GF-D8 (cell line): ENCODE measurements around the gene ATF7.
"Not testable (repeated sequence)": the region's sequence is repeated elsewhere in the genome, so short reads cannot be mapped to it uniquely, and the experiment has no call there.

Experiments used
- DNase-seq: peaks from one replicate; lab custom pipeline; 2025; lab: John Stamatoyannopoulos, UW

Gene ATF7

DNA sequence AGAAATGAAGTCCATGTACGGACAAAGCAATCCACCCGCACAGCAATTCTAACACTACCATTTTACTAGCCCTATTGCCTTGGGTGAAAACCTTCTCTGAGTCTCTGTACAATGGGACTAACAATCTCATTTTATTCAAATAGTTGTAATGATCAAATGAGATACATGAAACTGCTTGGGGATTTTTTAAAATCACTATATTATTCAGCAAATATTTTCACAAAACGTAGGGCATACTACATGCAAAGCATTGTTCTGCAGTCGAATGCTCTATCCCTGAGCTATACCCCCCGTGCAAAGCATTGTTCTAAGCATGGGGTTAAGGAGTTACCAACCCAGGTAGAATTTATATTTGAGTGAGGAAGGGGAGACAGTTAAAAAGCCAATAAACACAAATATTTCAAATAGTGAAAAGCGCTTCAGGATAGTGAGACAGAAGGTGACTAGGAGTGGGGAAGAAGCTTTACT is 554 bp upstream of the ATF7 start:
- DNase-seq = peak; percentile 32

DNA sequence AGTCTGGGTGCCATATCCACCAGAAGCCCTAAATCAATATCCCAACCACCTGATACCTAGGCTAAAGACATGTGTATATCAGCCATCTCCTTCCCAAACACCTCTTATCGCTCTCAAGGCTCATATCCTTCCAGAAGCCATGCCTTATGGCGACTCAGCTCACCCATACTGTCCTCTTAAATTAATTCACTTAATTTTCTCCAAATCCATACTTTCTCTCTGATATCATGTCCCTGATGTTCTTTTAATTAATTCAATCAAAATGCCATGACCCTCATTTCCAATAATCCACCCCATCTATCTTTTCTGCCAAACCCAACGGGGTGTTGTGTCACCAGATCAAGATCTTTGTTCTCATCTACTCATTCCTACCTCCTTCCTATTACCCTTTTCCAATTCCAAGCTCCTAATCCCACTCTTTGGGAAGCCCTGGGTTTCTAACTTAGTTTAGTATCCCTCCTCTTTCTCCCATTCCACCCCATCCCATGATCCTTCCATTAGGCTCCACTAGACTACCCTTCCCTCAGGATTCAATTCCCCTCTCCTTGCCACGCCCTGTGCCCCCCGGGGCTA is 723 bp downstream of the ATF7 start:
- no peak for DNase-seq

DNA sequence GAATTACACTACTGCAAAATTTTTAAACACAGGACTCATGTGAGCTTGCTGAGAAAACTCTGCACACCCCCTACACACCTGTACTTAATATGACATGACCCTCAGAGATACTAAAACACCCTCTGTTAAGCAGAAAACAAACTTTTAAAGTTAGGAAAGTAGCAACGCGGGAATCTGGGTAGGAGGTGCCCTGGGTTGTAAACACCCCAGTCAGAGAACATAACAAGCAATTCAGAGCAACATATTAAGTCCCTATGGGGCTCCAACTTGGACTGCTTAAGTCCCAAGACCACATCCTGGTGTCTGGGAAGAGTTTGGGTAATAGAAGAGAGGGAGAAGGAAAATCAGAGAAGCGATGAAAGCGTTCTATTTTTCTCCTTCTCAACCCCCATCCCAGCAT is 1.2 kb downstream of the ATF7 start:
- no peak for DNase-seq

DNA sequence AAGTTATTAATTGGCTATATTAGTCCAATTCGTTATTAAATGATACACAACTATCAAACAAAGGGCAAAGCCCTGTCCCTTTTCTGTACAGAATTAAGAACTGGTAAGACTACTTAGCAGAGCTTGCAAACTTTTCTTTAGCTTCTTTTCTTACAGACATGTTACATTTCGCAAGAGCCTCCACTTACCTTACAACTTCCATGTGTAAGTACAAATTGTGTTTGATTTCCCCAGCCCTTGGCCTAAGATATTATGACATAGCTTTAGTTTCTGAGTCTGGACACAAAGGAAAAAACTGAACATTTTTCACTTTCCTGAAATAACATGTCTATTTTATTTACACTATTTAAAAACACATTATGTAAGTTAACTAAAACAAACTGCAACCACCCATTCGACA is 1.7 kb downstream of the ATF7 start:
- DNase-seq = no peak

DNA sequence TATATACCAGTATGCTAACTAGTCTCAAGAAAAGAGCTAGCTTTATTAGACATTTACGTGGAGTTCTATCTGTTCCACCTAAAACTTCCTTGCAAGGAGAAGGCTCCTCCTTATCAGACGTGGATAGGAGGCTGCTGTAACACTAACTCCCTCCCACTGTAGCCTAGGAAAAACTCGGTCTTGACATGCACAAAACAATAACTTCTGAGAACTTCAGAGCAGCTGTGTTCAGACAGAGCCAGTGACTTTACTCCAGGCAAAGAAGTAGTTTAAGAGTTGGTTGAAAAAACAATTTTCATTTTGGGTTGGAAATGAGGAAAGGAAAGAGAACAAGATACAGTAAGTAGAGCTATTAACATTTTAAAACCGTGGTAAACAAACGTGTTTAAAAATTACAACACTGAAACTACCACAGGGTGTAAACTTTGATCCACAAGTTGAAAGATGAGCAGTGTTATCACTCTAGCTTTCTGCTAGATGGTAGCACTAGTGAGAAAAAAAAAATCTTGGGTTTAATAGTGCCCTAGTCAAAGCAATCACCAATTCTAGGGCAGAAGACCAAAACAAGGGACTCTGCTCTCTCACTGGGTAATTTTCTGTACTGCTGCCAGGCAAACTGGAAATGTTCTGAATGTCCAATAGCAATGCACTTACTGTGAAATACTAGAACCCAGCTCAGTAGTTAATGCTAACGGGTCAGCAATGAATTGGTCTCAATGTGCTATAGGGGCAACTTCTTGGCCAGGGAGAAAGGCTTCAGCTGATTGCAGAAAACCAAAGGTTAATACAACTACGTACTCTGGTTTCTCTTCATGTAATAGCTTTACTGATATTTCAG is 2.4 kb downstream of the ATF7 start:
- no peak for DNase-seq

DNA sequence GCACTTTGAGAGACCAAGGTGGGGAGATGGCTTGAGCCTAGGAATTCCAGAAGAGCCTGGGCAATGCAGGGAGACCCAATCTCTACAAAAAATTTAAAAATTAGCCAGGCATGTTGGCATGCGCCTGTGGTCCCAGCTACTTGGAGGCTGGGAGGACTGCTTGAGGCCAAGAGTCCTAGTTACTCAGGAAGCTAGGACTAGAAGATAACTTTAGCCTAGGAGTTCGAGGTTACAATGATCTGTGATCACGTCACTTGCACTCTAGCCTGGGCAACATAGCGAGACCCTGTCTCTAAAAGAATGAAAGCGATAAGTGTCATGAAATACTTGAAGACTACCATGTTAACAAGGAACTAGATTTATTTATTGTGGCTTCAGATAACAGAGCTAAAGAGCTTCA is 3.5 kb downstream of the ATF7 start:
- no peak for DNase-seq

DNA sequence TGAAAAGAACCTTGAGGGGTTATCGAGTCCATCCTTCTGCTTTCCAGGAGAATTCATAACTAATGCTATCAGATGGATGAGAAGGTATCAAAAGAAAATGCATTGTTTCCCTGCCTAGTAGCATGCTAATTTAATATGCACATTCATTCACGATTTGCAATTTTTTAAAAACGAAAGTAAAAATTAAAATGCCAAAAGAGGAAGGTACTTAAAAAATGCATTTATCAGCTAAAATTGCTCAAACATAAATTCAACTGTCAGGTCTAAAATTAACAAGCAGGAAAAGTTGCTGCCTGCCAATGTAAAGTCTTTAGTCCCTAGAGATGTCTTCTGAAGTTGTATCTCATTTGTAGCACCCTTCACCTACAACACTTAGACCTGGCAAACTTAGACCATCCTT is 7.9 kb downstream of the ATF7 start:
- peak; percentile 29 for DNase-seq

DNA sequence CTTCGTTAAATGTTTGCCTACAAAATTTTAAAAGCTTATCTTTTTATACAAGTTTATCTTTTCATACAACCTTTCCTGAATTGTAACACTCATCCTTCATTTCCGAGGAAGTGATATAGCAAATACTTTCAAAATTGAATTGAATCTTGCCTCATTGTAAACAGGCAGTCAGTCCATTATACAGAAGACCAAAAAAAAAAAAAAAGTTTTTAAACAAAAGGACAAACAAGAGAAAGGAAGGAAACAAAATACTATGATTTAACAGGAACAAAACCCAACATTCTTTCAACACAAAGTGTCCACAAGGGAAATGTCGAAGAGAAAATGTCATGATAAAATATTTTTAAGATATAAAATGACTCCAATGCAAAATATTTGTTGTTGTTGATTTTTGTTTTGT is 8.5 kb downstream of the ATF7 start:
- no peak for DNase-seq

DNA sequence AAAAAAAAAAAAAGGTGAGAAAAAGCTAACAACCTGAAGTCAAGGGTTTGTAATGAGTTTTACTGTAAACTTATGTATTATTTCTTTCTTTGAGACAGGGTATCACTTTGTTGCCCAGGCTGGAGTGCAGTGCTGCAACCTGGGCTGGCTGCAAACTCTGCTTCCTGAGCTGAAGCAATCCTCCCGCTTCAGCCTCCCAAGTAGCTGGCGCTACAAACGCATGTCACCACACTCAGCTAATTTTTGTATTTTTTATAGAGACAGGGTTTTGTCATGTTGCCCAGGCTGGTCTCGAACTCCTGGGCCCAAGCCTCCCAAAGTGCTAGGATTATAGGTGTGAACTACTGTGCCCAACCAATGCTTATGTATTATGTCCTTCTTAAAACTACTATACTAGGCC is 9.2 kb downstream of the ATF7 start:
- DNase-seq = no peak

DNA sequence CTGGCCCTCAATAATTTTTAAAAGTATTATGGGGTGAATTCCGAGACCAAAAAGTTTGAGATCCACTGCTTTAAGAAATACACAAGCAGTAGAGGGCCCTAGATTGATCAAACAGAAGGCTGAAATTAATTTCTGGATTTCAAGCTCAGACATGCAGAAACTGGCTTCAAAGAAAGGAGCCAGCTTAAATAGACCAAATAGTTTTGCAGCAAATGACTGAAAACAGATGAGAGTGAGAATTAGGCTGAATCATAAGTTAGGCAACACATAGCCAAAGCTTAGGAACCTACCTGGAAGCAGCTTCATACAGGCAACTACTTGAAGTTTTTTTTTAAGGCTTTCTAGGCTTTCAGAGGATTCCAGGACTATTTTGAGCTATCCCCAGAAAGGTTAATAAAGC is 12.4 kb downstream of the ATF7 start:
- no peak for DNase-seq

DNA sequence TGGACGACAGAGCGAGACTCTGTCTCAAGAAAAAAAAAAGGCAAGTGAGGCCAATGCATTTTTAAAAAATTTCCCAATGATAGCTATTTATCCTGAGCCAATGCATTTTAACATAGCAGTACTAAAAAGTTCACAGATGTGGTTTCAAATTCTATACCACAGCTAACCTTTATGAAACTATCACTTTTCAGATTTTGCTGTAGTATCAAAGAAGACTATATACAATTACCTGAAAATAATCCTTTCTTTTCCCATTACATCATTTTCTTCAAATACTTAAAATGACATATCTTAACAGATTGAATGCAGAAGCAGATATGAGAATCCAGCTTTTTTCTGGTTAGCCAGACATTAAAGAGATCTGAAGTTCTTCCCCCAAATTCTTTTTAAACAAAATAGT is 13.2 kb downstream of the ATF7 start:
- DNase-seq = no peak

DNA sequence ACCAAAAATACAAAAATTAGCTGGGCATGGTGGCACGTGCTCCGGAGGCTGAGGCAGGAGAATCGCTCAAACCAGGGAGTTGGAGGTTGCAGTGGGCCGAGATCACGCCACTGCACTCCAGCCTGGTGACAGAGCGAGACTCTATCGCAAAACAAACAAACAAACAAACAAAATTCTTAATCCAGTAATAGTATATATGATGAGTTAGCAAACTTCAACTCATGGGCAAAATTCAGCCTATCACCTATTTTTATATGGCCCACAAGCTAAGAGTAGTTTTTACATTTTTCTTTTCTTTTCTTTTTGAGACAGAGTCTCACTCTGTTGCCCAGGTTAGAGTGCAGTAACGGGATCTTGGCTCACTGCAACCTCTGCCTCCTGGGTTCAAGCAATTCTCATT is 14.9 kb downstream of the ATF7 start:
- DNase-seq = no peak

DNA sequence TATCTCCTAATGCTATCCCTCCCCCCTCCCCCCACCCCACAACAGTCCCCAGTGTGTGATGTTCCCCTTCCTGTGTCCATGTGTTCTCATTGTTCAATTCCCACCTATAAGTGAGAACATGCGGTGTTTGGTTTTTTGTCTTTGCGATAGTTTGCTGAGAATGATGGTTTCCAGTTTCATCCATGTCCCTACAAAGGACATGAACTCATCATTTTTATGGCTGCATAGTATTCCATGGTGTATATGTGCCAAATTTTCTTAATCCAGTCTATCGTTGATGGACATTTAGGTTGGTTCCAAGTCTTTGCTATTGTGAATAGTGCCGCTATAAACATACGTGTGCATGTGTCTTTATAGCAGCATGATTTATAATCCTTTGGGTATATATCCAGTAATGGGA is 19.5 kb downstream of the ATF7 start:
- DNase-seq = not testable (repeated sequence)

DNA sequence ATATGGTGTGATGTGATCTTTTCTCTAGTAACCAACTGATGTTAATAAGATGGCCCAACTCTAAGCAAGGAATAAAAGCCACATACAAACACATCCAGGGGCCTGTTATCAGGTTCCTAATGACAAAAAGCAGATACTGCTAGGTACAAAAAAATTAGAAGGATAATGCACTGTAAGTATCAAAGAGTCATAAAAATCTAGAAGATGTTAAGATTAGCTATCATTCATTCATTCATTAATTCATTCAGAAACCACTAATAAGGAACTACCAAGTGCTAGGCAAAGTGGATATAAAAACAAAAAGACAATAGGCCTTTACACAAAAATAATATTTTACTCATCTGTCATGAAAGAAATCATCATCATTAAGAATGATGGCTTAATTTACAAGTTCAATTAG is 21.6 kb downstream of the ATF7 start:
- no peak for DNase-seq

DNA sequence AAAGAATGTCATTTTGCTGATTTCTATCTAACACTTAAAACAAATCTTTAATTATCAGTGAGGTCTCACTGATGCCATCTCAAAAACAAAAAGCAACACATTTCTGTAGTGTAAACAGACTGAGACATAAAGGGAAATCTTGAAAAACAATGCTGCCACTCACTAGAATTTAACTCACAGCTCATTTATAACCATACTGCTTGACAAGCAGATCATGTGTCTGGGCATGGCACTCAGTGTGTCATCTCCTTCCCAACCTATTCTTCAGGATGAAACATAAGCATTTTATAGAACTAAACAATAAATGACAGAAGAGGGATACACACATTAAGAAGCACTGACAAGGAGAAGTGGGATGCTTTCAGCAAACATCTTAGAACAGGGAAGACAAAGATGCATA is 22.4 kb downstream of the ATF7 start:
- DNase-seq = no peak

DNA sequence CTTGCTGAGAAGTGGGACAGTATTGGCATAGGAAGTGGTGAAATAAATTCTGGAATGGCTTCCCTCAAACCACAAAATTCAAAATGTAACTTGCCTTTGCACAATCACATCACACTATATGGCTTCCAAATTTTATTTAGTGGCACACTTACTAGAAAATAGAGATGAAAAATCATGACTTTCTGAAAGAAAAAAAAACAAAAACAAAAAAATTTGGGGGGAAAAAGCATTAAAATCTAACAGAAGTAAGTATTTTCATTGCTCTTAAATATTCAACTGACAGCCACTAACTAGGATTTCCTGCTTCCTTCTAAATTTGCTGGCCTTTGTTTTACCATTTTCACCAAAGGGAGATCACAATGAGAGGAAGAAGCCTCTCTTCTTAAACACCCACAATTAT is 23.0 kb downstream of the ATF7 start:
- no peak for DNase-seq

DNA sequence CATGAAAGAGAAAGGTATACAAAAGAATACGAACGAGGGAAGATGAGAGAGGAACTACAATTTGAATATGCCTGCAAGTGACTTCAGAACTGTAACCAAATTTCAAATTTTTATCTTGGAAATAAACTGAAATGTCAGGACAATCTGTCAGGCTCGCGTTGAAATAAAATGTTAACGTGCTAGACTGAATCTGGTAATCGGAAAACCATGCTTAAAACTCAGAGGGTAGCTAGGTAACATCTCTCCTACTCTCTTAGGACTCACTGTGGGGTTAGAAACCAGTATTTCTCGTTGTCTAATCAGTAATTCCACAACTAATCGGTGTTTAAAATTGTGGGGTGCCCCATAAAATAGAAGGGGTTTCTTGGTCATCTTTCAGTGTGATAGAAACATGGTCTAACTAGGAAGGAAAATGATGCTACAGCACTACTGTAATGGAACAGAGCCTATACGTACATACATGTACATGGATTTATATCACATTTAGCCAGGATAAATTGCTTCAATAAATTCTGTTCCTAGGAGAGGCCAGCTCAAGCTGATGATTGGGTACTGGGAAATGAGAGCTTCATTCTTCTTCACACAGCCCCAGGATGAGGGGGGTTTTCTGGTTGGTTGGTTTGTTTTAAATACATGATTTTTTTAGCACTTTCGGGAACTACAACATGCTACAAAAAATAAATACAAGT is 23.9 kb downstream of the ATF7 start:
- no peak for DNase-seq

DNA sequence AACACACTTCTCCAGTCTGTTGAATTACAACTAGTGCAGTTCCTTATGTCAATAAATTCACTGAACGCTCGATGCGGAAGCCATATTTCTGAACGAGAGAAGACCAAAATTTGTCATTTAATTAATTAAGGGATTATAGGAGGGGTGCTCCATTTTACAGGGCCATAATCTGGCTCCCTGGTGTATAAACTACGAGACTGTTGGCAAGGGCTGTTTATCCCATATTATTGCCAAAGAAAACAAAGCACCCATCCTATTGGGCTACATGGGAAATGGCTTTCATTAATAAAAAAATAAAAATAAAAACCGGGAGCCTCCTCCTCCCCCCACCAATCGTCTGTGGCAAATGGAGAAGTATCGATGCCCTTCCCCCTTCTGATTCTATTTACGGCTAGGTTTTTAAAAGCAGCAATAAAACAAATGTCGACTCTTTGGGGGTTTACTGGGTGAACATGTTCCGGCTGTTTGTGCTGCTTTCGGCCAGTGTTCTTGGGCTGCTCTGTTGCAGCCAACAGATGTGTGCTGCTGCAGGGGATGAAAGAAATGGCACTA is 24.8 kb downstream of the ATF7 start:
- DNase-seq = no peak

DNA sequence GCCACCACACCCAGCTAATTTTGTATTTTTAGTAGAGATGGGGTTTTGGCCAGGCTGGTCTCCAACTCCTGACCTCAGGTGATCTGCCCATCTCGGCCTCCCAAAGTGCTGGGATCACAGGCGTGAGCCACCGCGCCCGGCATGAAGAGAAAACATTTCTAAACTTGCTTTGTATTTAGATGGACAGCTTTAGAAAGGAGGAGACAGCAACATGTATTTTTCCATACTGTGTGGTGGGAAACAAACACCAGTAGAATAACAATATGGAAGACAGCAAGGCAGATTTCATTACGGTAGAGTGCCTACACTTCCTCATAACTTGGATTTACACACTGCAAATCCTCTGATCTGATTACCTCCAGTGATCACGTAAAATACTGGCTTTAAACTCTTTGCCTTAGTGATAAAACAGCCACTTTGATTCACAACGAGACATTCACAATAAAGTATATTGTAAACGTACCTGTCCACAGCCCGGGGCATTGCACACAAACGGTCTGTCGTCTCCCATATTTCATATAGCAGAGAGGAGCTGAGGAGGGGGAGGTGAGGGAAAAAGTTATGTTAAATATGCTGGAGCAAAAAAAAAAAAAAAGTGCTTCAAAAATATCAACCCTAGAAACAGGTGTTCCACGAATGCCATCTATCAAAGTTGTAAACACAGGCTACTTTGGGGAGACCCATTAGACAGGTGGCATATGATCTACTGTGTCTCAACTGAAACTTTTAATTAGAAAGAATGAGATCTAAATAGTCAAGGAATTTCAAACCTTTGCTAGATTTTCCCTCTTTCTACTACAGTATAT is 25.5 kb downstream of the ATF7 start:
- DNase-seq = no peak

DNA sequence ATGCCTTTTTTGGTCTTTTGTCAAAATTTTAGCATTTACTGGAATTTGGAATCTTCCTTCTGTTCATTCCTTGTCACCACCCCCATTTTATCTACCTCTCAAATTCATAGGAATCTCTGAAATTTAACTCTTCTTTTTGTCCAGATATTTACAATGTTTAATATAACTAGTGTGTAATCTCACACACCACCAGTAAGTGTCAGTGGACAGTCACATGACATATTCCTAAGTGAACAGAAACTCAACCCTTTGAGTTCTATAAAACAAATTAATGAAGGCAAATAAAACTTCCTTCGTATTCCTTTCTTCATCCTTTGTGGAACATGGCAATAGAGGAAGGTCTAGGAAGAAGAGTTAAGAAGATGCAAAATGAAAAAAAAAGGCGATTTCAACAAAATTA is 26.6 kb downstream of the ATF7 start:
- no peak for DNase-seq

DNA sequence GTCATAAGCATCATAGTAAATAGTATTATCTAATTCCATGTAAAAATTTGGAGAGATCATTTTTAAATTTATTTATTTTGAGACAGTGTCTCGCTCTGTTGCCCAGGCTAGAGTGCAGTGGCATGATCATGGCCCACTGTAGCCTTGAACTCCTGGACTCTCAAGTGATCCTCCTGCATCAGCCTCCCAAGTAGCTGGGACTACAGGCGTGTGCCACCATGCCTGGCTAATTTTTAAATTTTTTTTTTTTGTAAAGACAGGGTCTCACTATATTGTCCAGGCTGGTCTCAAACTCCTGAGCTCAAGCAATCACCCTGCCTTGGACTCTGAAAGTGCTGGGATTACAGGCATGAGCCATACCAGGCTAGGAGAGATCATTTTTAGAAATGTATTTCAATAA is 27.2 kb downstream of the ATF7 start:
- not testable (repeated sequence) for DNase-seq

DNA sequence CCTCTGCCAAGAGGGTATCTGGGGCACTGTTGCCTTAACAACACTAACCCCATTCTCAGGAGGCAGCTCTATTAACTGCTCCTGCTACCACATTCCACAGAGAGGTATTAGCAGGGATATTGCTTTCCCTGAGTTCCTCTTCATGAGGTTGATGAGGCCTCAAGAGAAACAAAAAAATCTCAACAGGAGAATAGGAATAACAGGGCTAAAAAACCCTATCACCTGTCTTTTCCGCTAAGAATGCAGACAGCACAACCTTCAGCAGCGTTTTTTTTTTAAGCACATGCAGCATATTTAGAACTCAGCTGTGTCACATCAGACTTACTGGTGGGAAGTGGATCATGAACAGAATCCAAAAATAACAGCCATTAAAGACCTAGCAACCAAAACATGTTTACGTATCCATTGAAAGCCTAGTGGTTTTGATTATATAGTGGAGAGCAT is 29.2 kb downstream of the ATF7 start:
- no peak for DNase-seq
